ENCODE results near the gene OTOR. TPM values are rescaled to one million over a fixed set of nuclear protein-coding genes. Genes with fewer than 3 reads are reported as not detected.

Gene OTOR
- total and polyA plus RNA-seq, 2 of the 13 experiments (the other 11 are each of a cell fraction or from before 2014, with no cell fraction given) = not detected

GRCh38 chr20:16729565-16730460, 18.3 kb upstream of the OTOR start, which contains the start of gene SNRPB2 (continued):
- peak; percentile 87; the same call in 1 of the 2 replicates for TF ChIP-seq STAT5B (CRISPR knock-in tag; IDR thresholded peaks at IDR 0.05)
- TF ChIP-seq NFYC (CRISPR knock-in tag; IDR thresholded peaks at IDR 0.05) = peak; percentile 54
- no peak for TF ChIP-seq NBN (conservative IDR thresholded peaks at IDR 0.05)
- TF ChIP-seq, protein P1, sequence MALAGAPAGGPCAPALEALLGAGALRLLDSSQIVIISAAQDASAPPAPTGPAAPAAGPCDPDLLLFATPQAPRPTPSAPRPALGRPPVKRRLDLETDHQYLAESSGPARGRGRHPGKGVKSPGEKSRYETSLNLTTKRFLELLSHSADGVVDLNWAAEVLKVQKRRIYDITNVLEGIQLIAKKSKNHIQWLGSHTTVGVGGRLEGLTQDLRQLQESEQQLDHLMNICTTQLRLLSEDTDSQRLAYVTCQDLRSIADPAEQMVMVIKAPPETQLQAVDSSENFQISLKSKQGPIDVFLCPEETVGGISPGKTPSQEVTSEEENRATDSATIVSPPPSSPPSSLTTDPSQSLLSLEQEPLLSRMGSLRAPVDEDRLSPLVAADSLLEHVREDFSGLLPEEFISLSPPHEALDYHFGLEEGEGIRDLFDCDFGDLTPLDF (CRISPR knock-in tag; IDR thresholded peaks at IDR 0.05) = peak; percentile 81
- peak; percentile 32 to 100; a peak in 2 of 4 replicates for TF ChIP-seq KLF16 (CRISPR knock-in tag; IDR thresholded peaks at IDR 0.05)
- no peak for TF ChIP-seq NFIB (CRISPR knock-in tag; IDR thresholded peaks at IDR 0.05; ENCODE audit: borderline replicate concordance)
- peak; percentile 81 for TF ChIP-seq PPARG (CRISPR knock-in tag; conservative IDR thresholded peaks at IDR 0.05)
- no peak for TF ChIP-seq SRSF9 (IDR thresholded peaks at IDR 0.05; ENCODE audit: borderline replicate concordance, insufficient read depth, low read depth, low read length, poor library complexity, severe bottlenecking)
- peak; percentile 83 for TF ChIP-seq SIX4 (CRISPR knock-in tag; IDR thresholded peaks at IDR 0.05)
- TF ChIP-seq SP5 (CRISPR knock-in tag; IDR thresholded peaks at IDR 0.05; ENCODE audit: borderline replicate concordance, low read depth) = peak; percentile 39
- TF ChIP-seq, protein P2, sequence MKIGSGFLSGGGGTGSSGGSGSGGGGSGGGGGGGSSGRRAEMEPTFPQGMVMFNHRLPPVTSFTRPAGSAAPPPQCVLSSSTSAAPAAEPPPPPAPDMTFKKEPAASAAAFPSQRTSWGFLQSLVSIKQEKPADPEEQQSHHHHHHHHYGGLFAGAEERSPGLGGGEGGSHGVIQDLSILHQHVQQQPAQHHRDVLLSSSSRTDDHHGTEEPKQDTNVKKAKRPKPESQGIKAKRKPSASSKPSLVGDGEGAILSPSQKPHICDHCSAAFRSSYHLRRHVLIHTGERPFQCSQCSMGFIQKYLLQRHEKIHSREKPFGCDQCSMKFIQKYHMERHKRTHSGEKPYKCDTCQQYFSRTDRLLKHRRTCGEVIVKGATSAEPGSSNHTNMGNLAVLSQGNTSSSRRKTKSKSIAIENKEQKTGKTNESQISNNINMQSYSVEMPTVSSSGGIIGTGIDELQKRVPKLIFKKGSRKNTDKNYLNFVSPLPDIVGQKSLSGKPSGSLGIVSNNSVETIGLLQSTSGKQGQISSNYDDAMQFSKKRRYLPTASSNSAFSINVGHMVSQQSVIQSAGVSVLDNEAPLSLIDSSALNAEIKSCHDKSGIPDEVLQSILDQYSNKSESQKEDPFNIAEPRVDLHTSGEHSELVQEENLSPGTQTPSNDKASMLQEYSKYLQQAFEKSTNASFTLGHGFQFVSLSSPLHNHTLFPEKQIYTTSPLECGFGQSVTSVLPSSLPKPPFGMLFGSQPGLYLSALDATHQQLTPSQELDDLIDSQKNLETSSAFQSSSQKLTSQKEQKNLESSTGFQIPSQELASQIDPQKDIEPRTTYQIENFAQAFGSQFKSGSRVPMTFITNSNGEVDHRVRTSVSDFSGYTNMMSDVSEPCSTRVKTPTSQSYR (CRISPR knock-in tag; IDR thresholded peaks at IDR 0.05; ENCODE audit: borderline replicate concordance) = peak; percentile 33; the same call in 1 of the 2 replicates
- peak; percentile 100 for TF ChIP-seq LCORL (IDR thresholded peaks at IDR 0.05)
- TF ChIP-seq LCORL (CRISPR knock-in tag; IDR thresholded peaks at IDR 0.05) = peak; percentile 75; the same call in 1 of the 2 replicates
- TF ChIP-seq ZNF660 (CRISPR knock-in tag; IDR thresholded peaks at IDR 0.05; ENCODE audit: borderline replicate concordance, low read depth) = peak; percentile 39; the same call in 1 of the 2 replicates
- TF ChIP-seq ZFP36L1 (CRISPR knock-in tag; IDR thresholded peaks at IDR 0.05) = peak; percentile 91; the same call in 1 of the 2 replicates
- no peak for TF ChIP-seq FOXA1 (IDR thresholded peaks at IDR 0.05)
- TF ChIP-seq FOXA1 (CRISPR knock-in tag; IDR thresholded peaks at IDR 0.05) = peak; percentile 56; the same call in 1 of the 2 replicates
- peak; percentile 97; the same call in 1 of the 2 replicates for TF ChIP-seq ZFP41 (CRISPR knock-in tag; IDR thresholded peaks at IDR 0.05; ENCODE audit: borderline replicate concordance)
- TF ChIP-seq ZSCAN21 (CRISPR knock-in tag; IDR thresholded peaks at IDR 0.05; ENCODE audit: borderline replicate concordance) = peak; percentile 96
- peak; percentile 75 for TF ChIP-seq FOSL2 (CRISPR knock-in tag; IDR thresholded peaks at IDR 0.05)
- peak; percentile 34 for TF ChIP-seq HNRNPH1 (optimal IDR thresholded peaks at IDR 0.05; ENCODE audit: low read depth, low read length)
- peak; percentile 96 for TF ChIP-seq ZNF563 (CRISPR knock-in tag; IDR thresholded peaks at IDR 0.05)
- peak; percentile 96 for TF ChIP-seq SALL2 (CRISPR knock-in tag; IDR thresholded peaks at IDR 0.05)
- peak; percentile 73; the same call in 1 of the 2 replicates for TF ChIP-seq HMG20B (CRISPR knock-in tag; conservative IDR thresholded peaks at IDR 0.05)

All from HepG2 (cell line).